Heart left ventricle (tissue), 16 donors: ENCODE measurements around the gene GPX7. TPM values are rescaled to one million over a fixed set of nuclear protein-coding genes. Genes with fewer than 3 reads are reported as not detected.

ENCODE experiments used
- ATAC-seq, 4 donors: fragments of 200-7000 bp; cut with Tn5 transposase; one replicate each; pipeline ENCODE4 v1.9.1; 2020 to 2022; ENCODE audit warnings: moderate library complexity in 4 of 4, mild to moderate bottlenecking in 3 of 4, moderate number of reproducible peaks in 1 of 4
- DNase-seq, 5 donors: peaks; one replicate each; pipeline ENCODE4 v3.0.0-alpha.2; 2020
- H3K27ac ChIP-seq, 12 donors: fragments of 200-600 bp; sonication (generic) in 4 of 12; one replicate each; pipeline versions ENCODE4 v1.5.0 to v1.8.0; 2016 to 2022; ENCODE audit warnings: mild to moderate bottlenecking in 2 of 12
- H3K27me3 ChIP-seq, 9 donors: fragments of 200-600 bp; sonication (generic) in 2 of 9; one replicate each; pipeline versions ENCODE4 v1.5.1 to v1.8.0; 2016 to 2022; ENCODE audit warnings: mild to moderate bottlenecking in 3 of 9
- H3K36me3 ChIP-seq, 9 donors: fragments of 200-600 bp; sonication (generic) in 2 of 9; one replicate each; pipeline versions ENCODE4 v1.5.0 to v1.8.0; 2018 to 2022; ENCODE audit warnings: mild to moderate bottlenecking in 2 of 9
- H3K4me1 ChIP-seq, 12 donors: fragments of 200-600 bp; sonication (generic) in 4 of 12; one replicate each; pipeline versions ENCODE4 v1.5.0 to v1.8.0; 2016 to 2022; ENCODE audit warnings: mild to moderate bottlenecking in 3 of 12
- H3K4me3 ChIP-seq, 12 donors: fragments of 200-600 bp; sonication (generic) in 4 of 12; one replicate each; pipeline versions ENCODE4 v1.5.0 to v1.8.0; 2017 to 2022; ENCODE audit warnings: mild to moderate bottlenecking in 9 of 12, moderate library complexity in 4 of 12
- H3K9me3 ChIP-seq, 12 donors: fragments of 200-600 bp; sonication (generic) in 4 of 12; one replicate each; pipeline versions ENCODE4 v1.5.0 to v1.8.0; 2016 to 2022; ENCODE audit warnings: mild to moderate bottlenecking in 1 of 12
- CTCF ChIP-seq, 12 donors: fragments of 200-600 bp; sonication (generic) in 4 of 12; IDR thresholded peaks; one replicate each; pipeline versions ENCODE4 v1.5.0 to v1.8.0; 2018 to 2022; ENCODE audit warnings: antibody characterized with exemption in 12 of 12, mild to moderate bottlenecking in 5 of 12
- POLR2A ChIP-seq, 2 donors: fragments of 450-650 bp; IDR thresholded peaks; one replicate each; pipeline ENCODE4 v1.6.1; 2017; ENCODE audit warnings: antibody characterized with exemption in 2 of 2, mild to moderate bottlenecking in 2 of 2, moderate library complexity in 2 of 2
- WGBS, 4 donors: extraction: QIAGEN DNeasy Blood & Tissue Kit in 2 of 4; methylation state at CpG; one replicate each; pipeline versions ENCODE4 v1.1.5 to v1.1.7; 2013 to 2018; 5-methylcytosine and 5-hydroxymethylcytosine counted together
- intact Hi-C, 10 donors: fragments of 100-400 bp; cut with DNase I; formaldehyde crosslinking; loops; one replicate each; pipeline versions ENCODE4 v1.11.1 to v1.14.2; 2022
- polyA plus RNA-seq, 2 donors: library from polyadenylated mRNA; stranded (reverse); fragments of 200-250 nt; gene quantifications; one replicate each; pipeline ENCODE4 v1.2.3, GENCODE V29; 2013
- total RNA-seq, 9 donors: library from RNA; depleted of rRNA in 2 of 9; stranded (reverse); fragments of >200 nt in 2 of 9; fragmentation: NEBNext Ultra II Directional in 3 of 9; extraction: Animal tissue kit (Norgen Biotek cat#: 25700) in 3 of 9; gene quantifications; one replicate each; pipeline versions ENCODE4 v1.1.0 to v1.2.4, GENCODE V29; 2016 to 2023
- donor health status: ischemic (EF 13 %, LVEDD 7.1; RV severe dilation, severe dysfunction).
- donor health status: healthy with polysubstance abuse.
- donor health status: DM: no; HTN: yes; CAD: no.
- donor health status: DM: no; HTN: no; CAD: no.
- donor health status: ischemic (EF 25% LVEDD 6.9; RV normal size, moderate dysfunction).
- donor health status: ischemic (EF 25% LVEDD 5.7; RV mildly dilated, moderate dysfunction).
- donor health status: healthy.
- donor health status: DM: yes; HTN: yes; CAD: no.
- donor health status: ischemic (EF 35%, LVEDD 5.7; RV mildly dilated, moderate dysfunction).
- donor health status: nonischemic (EF 11% LVEDD 7.7; RV severe dilation, severe dysfunction).
- donor health status: DM: yes; HTN: yes; CAD: no.
- donor health status: PGD.
- donor health status: ischemic (EF 29% LVEDD 5.4; RV normal size, mild dysfunction).
- donor health status: nonischemic (EF 23%, LVEDD 6.1; RV moderate dilation, normal function).

GPX7 gene
- total and polyA plus RNA-seq, 11 donors, result 5.8 to 20.5 (median 8.4) TPM

GRCh38 chr1:52603630-52604029 lies 1.5 kb downstream of the GPX7 start:
- DNase-seq (no peak), ATAC-seq (peak in 3 of 4 donors; percentile 23 to 45 (median 23))
- TF ChIP-seq CTCF (IDR thresholded peaks at IDR 0.05) (no peak), POLR2A (IDR thresholded peaks at IDR 0.05) (no peak)
- no peaks in the 10 kb centered on the region for H3K27me3 ChIP-seq
- H3K9me3 ChIP-seq, result no peaks in the 10 kb centered on the region
- H3K4me3 ChIP-seq, result peak overlapping the region in 3 of 12 donors; percentile 67 to 73 (median 69)
- H3K4me1 ChIP-seq, result peaks cover 0 to 37% (median 24%) of the 10 kb centered on the region in 12 donors
- intact Hi-C loops, result loop anchor here in 8 of 10 donors (2.0 to 10.0 kb wide), 5 partner anchors 46 to 83 kb away; partner anchors contain the start of gene TUT4 (in 6 of the 8)
- H3K36me3 ChIP-seq, result peaks cover 0 to 29% (median 22%) of the 10 kb centered on the region in 9 donors
- H3K27ac ChIP-seq, result peak overlapping the region in 9 of 12 donors; percentile 69 to 90 (median 80)
- WGBS, 4 donors, result 55 to 74% (median 68%) methylated on average over 6 of the region's 6 CpGs

GRCh38 chr1:52604063-52604770 lies 2.0 kb downstream of the GPX7 start:
- WGBS, 4 donors, result 19 to 61% (median 46%) methylated on average over 3 of the region's 3 CpGs
- intact Hi-C loops, result loop anchor here in 6 of 10 donors (5.0 to 10.0 kb wide), 3 partner anchors 47 to 52 kb away; partner anchors contain the start of gene TUT4 (in 4 of the 6)

GRCh38 chr1:52613636-52614373 lies 11.6 kb downstream of the GPX7 start:
- DNase-seq (no peak), ATAC-seq (peak in 1 of 4 donors; percentile 49)
- 47 to 55% (median 51%) methylated on average over 2 of the region's 2 CpGs for WGBS, 4 donors
- Histone ChIP-seq H3K4me3 (no peak overlapping the region), H3K27ac (no peak overlapping the region), H3K27me3 (no peaks in the 10 kb centered on the region), H3K4me1 (no peaks in the 10 kb centered on the region), H3K9me3 (no peaks in the 10 kb centered on the region), H3K36me3 (peaks cover 0 to 12% (median 3%) of the 10 kb centered on the region in 9 donors)
- no peak for TF ChIP-seq POLR2A (IDR thresholded peaks at IDR 0.05)
- no peak for TF ChIP-seq CTCF (IDR thresholded peaks at IDR 0.05)
- intact Hi-C loops, result no loop called here

More at GRCh38 chr1:52604063-52604770, 2.0 kb downstream of the GPX7 start:
- Histone ChIP-seq H3K4me1 (peaks cover 0 to 37% (median 24%) of the 10 kb centered on the region in 12 donors), H3K9me3 (no peaks in the 10 kb centered on the region), H3K36me3 (peaks cover 0 to 30% (median 26%) of the 10 kb centered on the region in 9 donors), H3K27ac (peak overlapping the region in 9 of 12 donors; percentile 40 to 90 (median 80)), H3K4me3 (no peak overlapping the region), H3K27me3 (no peaks in the 10 kb centered on the region)
- DNase-seq, result no peak
- peak in 1 of 4 donors; percentile 35 for ATAC-seq
- TF ChIP-seq CTCF (IDR thresholded peaks at IDR 0.05) (no peak), POLR2A (IDR thresholded peaks at IDR 0.05) (no peak)

GRCh38 chr1:52614671-52615070 lies 12.5 kb downstream of the GPX7 start:
- ATAC-seq (no peak), DNase-seq (no peak)
- intact Hi-C loops, result no loop called here
- Histone ChIP-seq H3K27ac (no peak overlapping the region), H3K9me3 (no peaks in the 10 kb centered on the region), H3K4me3 (no peak overlapping the region), H3K4me1 (no peaks in the 10 kb centered on the region), H3K36me3 (peaks cover 0 to 6% (median 0%) of the 10 kb centered on the region in 9 donors), H3K27me3 (no peaks in the 10 kb centered on the region)
- 90 to 97% (median 94%) methylated on average over 5 of the region's 5 CpGs for WGBS, 4 donors
- no peak for TF ChIP-seq CTCF (IDR thresholded peaks at IDR 0.05)
- TF ChIP-seq POLR2A (IDR thresholded peaks at IDR 0.05), result no peak
